Neural progenitor cell (in vitro differentiated cells): Measurements from ENCODE around the gene INSYN1. TPM values are rescaled to one million over a fixed set of nuclear protein-coding genes. Genes with fewer than 3 reads are reported as not detected.
"Not testable (repeated sequence)": the region's sequence is repeated elsewhere in the genome, so short reads cannot be mapped to it uniquely, and the experiment has no call there.

Experiments
- DNase-seq: peaks from one replicate; pipeline ENCODE4 v3.0.0-alpha.2; 2016; ENCODE audit warnings: low spot score
- H2AFZ ChIP-seq: fragments of 200-600 bp; sonication (generic); replicated peaks from 2 replicates; pipeline ENCODE4 v1.6.1; 2016; ENCODE audit warnings: antibody characterized with exemption
- H3F3A ChIP-seq: fragments of 200-600 bp; sonication (generic); 2 replicates; pipeline ENCODE4 v1.6.1; 2016; ENCODE audit warnings: antibody characterized with exemption, low read depth
- H3K27ac ChIP-seq: fragments of 200-600 bp; sonication (generic); 2 replicates; pipeline ENCODE4 v1.5.1; 2016; ENCODE audit warnings: mild to moderate bottlenecking
- H3K27me3 ChIP-seq: fragments of 200-600 bp; sonication (generic); 2 replicates; pipeline ENCODE4 v1.6.1; 2016; ENCODE audit warnings: mild to moderate bottlenecking, moderate library complexity
- H3K36me3 ChIP-seq: fragments of 200-600 bp; sonication (generic); 2 replicates; pipeline ENCODE4 v1.5.1; 2016
- H3K4me1 ChIP-seq: fragments of 200-600 bp; sonication (generic); 2 replicates; pipeline ENCODE4 v1.6.1; 2016; ENCODE audit warnings: mixed run types
- H3K4me2 ChIP-seq: fragments of 200-600 bp; sonication (generic); 2 replicates; pipeline ENCODE4 v1.6.1; 2016
- H3K4me3 ChIP-seq: fragments of 200-600 bp; sonication (generic); 2 replicates; pipeline ENCODE4 v1.5.1; 2016
- H3K79me2 ChIP-seq: fragments of 200-600 bp; sonication (generic); 2 replicates; pipeline ENCODE4 v1.6.1; 2016; ENCODE audit warnings: low read depth
- H3K9ac ChIP-seq: fragments of 200-600 bp; sonication (generic); 2 replicates; pipeline ENCODE4 v1.6.1; 2016
- H3K9me3 ChIP-seq: fragments of 200-600 bp; sonication (generic); 2 replicates; pipeline ENCODE4 v1.5.1; 2016; ENCODE audit warnings: low read depth
- H4K20me1 ChIP-seq: fragments of 200-600 bp; sonication (generic); 2 replicates; pipeline ENCODE4 v1.6.1; 2016; ENCODE audit warnings: low read depth
- H3K27ac Mint-ChIP-seq: 3 replicates; pipeline ENCODE4 v1.8.0; 2021; ENCODE audit warnings: mixed read lengths
- H3K27me3 Mint-ChIP-seq: 2 replicates; pipeline ENCODE4 v1.8.0; 2022; ENCODE audit warnings: low read depth, mild to moderate bottlenecking, inconsistent platforms, moderate library complexity, mixed read lengths; ENCODE audit not compliant: insufficient read depth
- H3K36me3 Mint-ChIP-seq: 3 replicates; pipeline ENCODE4 v1.8.0; 2021; ENCODE audit warnings: mixed read lengths
- H3K4me1 Mint-ChIP-seq: 3 replicates; pipeline ENCODE4 v1.8.0; 2021; ENCODE audit warnings: mixed read lengths
- H3K4me3 Mint-ChIP-seq: 3 replicates; pipeline ENCODE4 v1.8.0; 2021; ENCODE audit warnings: mild to moderate bottlenecking, moderate library complexity, mixed read lengths
- H3K9me3 Mint-ChIP-seq: 3 replicates; pipeline ENCODE4 v1.8.0; 2020; ENCODE audit warnings: mixed read lengths
- EZH2phosphoT487 ChIP-seq: fragments of 200-600 bp; sonication (generic); IDR thresholded peaks from 2 replicates; pipeline ENCODE4 v1.6.1; 2017; ENCODE audit warnings: antibody characterized with exemption
- total RNA-seq: library from RNA; depleted of rRNA; stranded (reverse); fragments of >200 nt; gene quantifications from 2 replicates; pipeline ENCODE4 v1.2.3, GENCODE V29; 2015; ENCODE audit warnings: low replicate concordance
- TF ChIP-seq, protein P1 (sequence below): fragments of 200-600 bp; sonication (generic); IDR thresholded peaks from 2 replicates; pipeline ENCODE4 v1.5.1; 2017; ENCODE audit warnings: antibody characterized with exemption, mild to moderate bottlenecking

Gene INSYN1
- total RNA-seq, 1 donor from 2014 or later: 0.17 TPM

DNA sequence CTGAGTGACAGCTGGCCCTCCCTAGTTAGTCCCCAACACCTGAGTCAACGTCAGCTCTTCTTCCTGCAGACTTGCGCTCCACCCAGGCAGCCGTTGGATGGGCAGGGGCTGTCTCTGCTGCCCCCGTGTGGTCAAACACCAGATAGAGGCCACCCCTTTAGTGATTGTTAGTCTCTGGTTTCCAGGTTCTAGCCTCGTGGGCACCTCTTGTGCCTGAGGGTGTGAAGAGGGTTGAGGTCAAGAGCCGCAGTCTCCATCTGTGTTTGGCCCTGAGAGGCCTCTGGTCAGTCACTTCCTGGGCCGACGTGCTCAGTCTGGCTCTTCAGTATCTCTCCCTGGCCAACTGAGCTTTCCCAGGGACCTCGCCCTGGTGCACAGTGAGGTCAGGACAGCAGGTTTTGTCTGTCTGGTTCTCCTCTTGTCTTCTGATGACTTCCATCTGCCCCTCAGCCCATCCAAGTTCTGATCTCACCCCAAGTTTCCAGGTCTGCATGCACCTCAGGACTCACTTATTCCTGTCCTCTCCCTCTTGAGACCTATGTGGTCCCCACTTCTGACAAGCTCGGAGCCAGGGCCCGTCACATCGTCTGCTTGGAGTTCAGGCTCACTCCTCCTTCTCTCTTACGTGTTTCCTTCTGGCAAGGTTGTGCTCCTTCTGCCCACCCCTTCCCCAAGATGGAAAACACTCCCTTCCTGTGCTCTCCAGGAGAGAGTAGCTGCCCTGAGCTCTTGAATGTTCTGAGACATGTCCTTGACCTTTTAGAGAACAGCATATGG lies 48.1 kb downstream of the INSYN1 start:
- H3K4me3 ChIP-seq: no peak overlapping the region
- no peaks in the 10 kb centered on the region for H3K9me3 ChIP-seq
- no peaks in the 10 kb centered on the region for H3K4me1 ChIP-seq
- peaks cover 26% of the 10 kb centered on the region for H3K79me2 ChIP-seq
- no peaks in the 10 kb centered on the region for H3K27me3 ChIP-seq
- Mint-ChIP-seq H3K4me3 (no peak overlapping the region), H3K27ac (no peak overlapping the region), H3K27me3 (peaks cover 7% of the 10 kb centered on the region), H3K4me1 (peaks cover 7% of the 10 kb centered on the region), H3K9me3 (no peaks in the 10 kb centered on the region), H3K36me3 (peaks cover 19% of the 10 kb centered on the region)
- TF ChIP-seq, protein P1, sequence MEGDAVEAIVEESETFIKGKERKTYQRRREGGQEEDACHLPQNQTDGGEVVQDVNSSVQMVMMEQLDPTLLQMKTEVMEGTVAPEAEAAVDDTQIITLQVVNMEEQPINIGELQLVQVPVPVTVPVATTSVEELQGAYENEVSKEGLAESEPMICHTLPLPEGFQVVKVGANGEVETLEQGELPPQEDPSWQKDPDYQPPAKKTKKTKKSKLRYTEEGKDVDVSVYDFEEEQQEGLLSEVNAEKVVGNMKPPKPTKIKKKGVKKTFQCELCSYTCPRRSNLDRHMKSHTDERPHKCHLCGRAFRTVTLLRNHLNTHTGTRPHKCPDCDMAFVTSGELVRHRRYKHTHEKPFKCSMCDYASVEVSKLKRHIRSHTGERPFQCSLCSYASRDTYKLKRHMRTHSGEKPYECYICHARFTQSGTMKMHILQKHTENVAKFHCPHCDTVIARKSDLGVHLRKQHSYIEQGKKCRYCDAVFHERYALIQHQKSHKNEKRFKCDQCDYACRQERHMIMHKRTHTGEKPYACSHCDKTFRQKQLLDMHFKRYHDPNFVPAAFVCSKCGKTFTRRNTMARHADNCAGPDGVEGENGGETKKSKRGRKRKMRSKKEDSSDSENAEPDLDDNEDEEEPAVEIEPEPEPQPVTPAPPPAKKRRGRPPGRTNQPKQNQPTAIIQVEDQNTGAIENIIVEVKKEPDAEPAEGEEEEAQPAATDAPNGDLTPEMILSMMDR: peak; percentile 84
- no peak for TF ChIP-seq EZH2phosphoT487
- no peak overlapping the region for H3K27ac ChIP-seq
- H3F3A ChIP-seq: peaks cover under 1% of the 10 kb centered on the region
- DNase-seq: peak; percentile 78
- no peak overlapping the region for H3K9ac ChIP-seq
- H2AFZ ChIP-seq: no peak overlapping the region
- no peaks in the 10 kb centered on the region for H3K36me3 ChIP-seq
- H3K4me2 ChIP-seq: no peak overlapping the region
- peaks cover 61% of the 10 kb centered on the region for H4K20me1 ChIP-seq

DNA sequence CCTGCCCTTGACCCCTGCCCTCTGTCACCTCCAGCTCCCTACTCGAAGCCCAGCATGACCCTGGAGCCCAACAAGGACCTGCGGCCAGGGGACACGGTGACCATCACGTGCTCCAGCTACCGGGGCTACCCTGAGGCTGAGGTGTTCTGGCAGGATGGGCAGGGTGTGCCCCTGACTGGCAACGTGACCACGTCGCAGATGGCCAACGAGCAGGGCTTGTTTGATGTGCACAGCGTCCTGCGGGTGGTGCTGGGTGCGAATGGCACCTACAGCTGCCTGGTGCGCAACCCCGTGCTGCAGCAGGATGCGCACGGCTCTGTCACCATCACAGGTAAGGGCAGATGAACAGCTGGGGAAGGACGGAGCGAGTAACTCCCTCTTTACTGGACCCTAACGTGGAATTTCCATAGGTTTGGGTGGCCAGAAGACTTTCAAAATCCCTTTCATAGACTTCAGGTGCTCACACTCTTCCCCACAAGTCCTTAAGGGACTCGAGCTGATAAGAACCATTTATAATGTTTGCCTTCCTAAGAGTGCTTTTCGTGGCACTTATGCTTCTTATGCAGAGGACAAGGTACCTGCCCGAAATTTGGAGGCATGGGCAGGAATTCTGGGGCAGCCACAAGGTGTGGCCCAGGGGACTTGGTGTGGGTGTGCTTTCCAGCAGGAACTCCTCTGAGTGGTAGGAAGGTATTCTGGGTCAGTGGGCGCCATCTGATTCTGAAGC lies 48.8 kb downstream of the INSYN1 start:
- H3K27me3 Mint-ChIP-seq, H3K27me3 ChIP-seq, H3K4me3 Mint-ChIP-seq, H3K36me3 ChIP-seq, H3F3A ChIP-seq, H3K9me3 ChIP-seq, DNase-seq, H3K27ac Mint-ChIP-seq, H3K4me2 ChIP-seq, H2AFZ ChIP-seq, H3K9ac ChIP-seq, H3K4me3 ChIP-seq, H3K27ac ChIP-seq, H3K4me1 ChIP-seq, H3K9me3 Mint-ChIP-seq: not testable (repeated sequence)
- Mint-ChIP-seq H3K4me1 (peaks cover 11% of the 10 kb centered on the region), H3K36me3 (peaks cover 20% of the 10 kb centered on the region)
- Histone ChIP-seq H4K20me1 (peaks cover 68% of the 10 kb centered on the region), H3K79me2 (peaks cover 34% of the 10 kb centered on the region)

DNA sequence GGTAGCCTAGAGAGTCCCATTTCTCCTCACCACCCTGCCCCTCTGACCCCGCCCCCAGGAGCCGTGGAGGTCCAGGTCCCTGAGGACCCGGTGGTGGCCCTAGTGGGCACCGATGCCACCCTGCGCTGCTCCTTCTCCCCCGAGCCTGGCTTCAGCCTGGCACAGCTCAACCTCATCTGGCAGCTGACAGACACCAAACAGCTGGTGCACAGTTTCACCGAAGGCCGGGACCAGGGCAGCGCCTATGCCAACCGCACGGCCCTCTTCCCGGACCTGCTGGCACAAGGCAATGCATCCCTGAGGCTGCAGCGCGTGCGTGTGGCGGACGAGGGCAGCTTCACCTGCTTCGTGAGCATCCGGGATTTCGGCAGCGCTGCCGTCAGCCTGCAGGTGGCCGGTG lies 49.5 kb downstream of the INSYN1 start:
- not testable (repeated sequence) for H3F3A ChIP-seq, H2AFZ ChIP-seq, H3K27ac ChIP-seq, H3K4me3 ChIP-seq, H3K27me3 Mint-ChIP-seq, H3K4me3 Mint-ChIP-seq, H3K9ac ChIP-seq, H3K27ac Mint-ChIP-seq, H3K36me3 ChIP-seq, DNase-seq, H3K27me3 ChIP-seq, H3K9me3 Mint-ChIP-seq, H3K4me2 ChIP-seq, H3K4me1 ChIP-seq, H3K9me3 ChIP-seq
- H3K79me2 ChIP-seq: peaks cover 34% of the 10 kb centered on the region
- peaks cover 16% of the 10 kb centered on the region for H3K4me1 Mint-ChIP-seq
- H4K20me1 ChIP-seq: peaks cover 75% of the 10 kb centered on the region
- H3K36me3 Mint-ChIP-seq: peaks cover 16% of the 10 kb centered on the region

DNA sequence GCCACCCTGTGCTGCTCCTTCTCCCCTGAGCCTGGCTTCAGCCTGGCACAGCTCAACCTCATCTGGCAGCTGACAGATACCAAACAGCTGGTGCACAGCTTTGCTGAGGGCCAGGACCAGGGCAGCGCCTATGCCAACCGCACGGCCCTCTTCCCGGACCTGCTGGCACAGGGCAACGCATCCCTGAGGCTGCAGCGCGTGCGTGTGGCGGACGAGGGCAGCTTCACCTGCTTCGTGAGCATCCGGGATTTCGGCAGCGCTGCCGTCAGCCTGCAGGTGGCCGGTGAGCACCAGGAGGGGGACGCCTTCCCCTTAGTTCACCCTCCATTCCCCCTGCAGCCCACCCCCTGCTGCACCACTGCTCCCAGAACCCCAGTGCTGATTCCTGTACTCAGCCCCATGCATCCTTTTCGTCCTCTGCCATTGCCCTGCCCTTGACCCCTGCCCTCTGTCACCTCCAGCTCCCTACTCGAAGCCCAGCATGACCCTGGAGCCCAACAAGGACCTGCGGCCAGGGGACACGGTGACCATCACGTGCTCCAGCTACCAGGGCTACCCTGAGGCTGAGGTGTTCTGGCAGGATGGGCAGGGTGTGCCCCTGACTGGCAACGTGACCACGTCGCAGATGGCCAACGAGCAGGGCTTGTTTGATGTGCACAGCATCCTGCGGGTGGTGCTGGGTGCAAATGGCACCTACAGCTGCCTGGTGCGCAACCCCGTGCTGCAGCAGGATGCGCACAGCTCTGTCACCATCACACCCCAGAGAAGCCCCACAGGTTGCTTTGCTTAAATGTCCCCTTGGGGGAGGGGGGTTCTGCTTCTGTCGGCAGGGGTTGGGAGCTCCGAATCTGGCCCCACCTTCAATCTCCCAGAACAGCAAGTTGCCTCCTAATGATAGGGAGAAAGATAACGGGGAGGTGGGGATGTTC lies 50.6 kb downstream of the INSYN1 start:
- H3K9me3 Mint-ChIP-seq, H2AFZ ChIP-seq, H3K4me1 ChIP-seq, H3K27me3 Mint-ChIP-seq, H3K27me3 ChIP-seq, H3K4me3 ChIP-seq, H3K4me2 ChIP-seq, H3K9ac ChIP-seq, H3K9me3 ChIP-seq, H3K27ac ChIP-seq, H3K4me3 Mint-ChIP-seq, H3K27ac Mint-ChIP-seq, DNase-seq, H3K36me3 ChIP-seq: not testable (repeated sequence)
- peaks cover 45% of the 10 kb centered on the region for H3K79me2 ChIP-seq
- peaks cover 11% of the 10 kb centered on the region for H3K36me3 Mint-ChIP-seq
- H4K20me1 ChIP-seq: peaks cover 83% of the 10 kb centered on the region
- peaks cover 12% of the 10 kb centered on the region for H3F3A ChIP-seq
- peaks cover 19% of the 10 kb centered on the region for H3K4me1 Mint-ChIP-seq
